Kidney (tissue), 14 donors: ENCODE measurements around the gene SNX17. TPM values are rescaled to one million over a fixed set of nuclear protein-coding genes. Genes with fewer than 3 reads are reported as not detected.

ENCODE experiments used
- DNase-seq, 5 donors: peaks; one replicate each; pipeline ENCODE4 v3.0.0-alpha.2; 2013 to 2020
- FAIRE-seq: peaks from 2 replicates; lab custom pipeline; 2012; peaks lifted over from hg19 to GRCh38; lab: Jason Lieb, UNC
- H3K27ac ChIP-seq, 2 donors: one replicate each; pipeline ENCODE4 v1.7.0; 2013; ENCODE audit warnings: low read depth in 2 of 2, low read length in 2 of 2, inconsistent platforms in 1 of 2
- H3K27me3 ChIP-seq: one replicate; pipeline ENCODE4 v1.7.1; 2013; ENCODE audit warnings: low read length, inconsistent platforms; ENCODE audit not compliant: control insufficient read depth, insufficient read depth
- H3K36me3 ChIP-seq, 3 donors: one replicate each; pipeline versions ENCODE4 v1.7.0 to v1.7.1; 2013; ENCODE audit warnings: low read length in 3 of 3, control low read depth in 1 of 3, inconsistent platforms in 1 of 3; ENCODE audit not compliant: insufficient read depth in 3 of 3, control insufficient read depth in 2 of 3
- H3K4me1 ChIP-seq, 3 donors: one replicate each; pipeline versions ENCODE4 v1.7.0 to v1.7.1; 2013; ENCODE audit warnings: low read length in 3 of 3, inconsistent platforms in 1 of 3, low read depth in 1 of 3; ENCODE audit not compliant: control insufficient read depth in 2 of 3, insufficient read depth in 2 of 3
- H3K4me3 ChIP-seq, 3 donors: one replicate each; pipeline versions ENCODE4 v1.7.0 to v1.8.1; 2013; ENCODE audit warnings: low read length in 3 of 3, control low read depth in 1 of 3, inconsistent platforms in 1 of 3
- H3K9ac ChIP-seq, 3 donors: one replicate each; pipeline versions ENCODE4 v1.7.0 to v1.7.1; 2013; ENCODE audit warnings: low read length in 3 of 3, control low read depth in 1 of 3, inconsistent platforms in 1 of 3
- H3K9me3 ChIP-seq, 3 donors: one replicate each; pipeline versions ENCODE4 v1.7.0 to v1.7.1; 2013; ENCODE audit warnings: low read length in 3 of 3, control low read depth in 1 of 3, inconsistent platforms in 1 of 3; ENCODE audit not compliant: control insufficient read depth in 2 of 3, insufficient read depth in 1 of 3
- intact Hi-C: fragments of 100-400 bp; cut with DNase I; formaldehyde crosslinking; loops from one replicate; pipeline ENCODE4 v1.11.1; 2022
- polyA plus RNA-seq: library from polyadenylated mRNA; stranded (reverse); fragments of 350-450 nt; fragmentation: Illumina TruSeq; extraction: RNeasy Lipid Tissue Mini Kit (QIAGEN cat#74804); gene quantifications from one replicate; pipeline ENCODE4 v1.2.3, GENCODE V29; 2014; ENCODE audit warnings: low read depth, low replicate concordance; ENCODE audit not compliant: insufficient read depth
- total RNA-seq: library from RNA; stranded (reverse); fragmentation: NEBNext Ultra II Directional; extraction: Animal tissue kit (Norgen Biotek cat#: 25700); gene quantifications from one replicate; pipeline ENCODE4 v1.2.1, GENCODE V29; 2021
- TF ChIP-seq, protein P1 (sequence below): IDR thresholded peaks from 3 replicates; pipeline ENCODE4 v1.5.1; 2012; ENCODE audit warnings: mild to moderate bottlenecking, moderate library complexity, borderline replicate concordance; ENCODE audit not compliant: insufficient read depth; ENCODE audit errors: extremely low read depth
- donor health status: control.
- donor health status: control.
- donor health status: control.
- donor health status: control.
- donor health status: control.
- donor health status: DM: yes; HTN: yes; CAD: no.
- donor health status: Normal renal cell carcinoma (clear cell type).

SNX17 gene
- total and polyA plus RNA-seq, 2 donors from 2014 or later: 98.7 to 115 TPM

DNA sequence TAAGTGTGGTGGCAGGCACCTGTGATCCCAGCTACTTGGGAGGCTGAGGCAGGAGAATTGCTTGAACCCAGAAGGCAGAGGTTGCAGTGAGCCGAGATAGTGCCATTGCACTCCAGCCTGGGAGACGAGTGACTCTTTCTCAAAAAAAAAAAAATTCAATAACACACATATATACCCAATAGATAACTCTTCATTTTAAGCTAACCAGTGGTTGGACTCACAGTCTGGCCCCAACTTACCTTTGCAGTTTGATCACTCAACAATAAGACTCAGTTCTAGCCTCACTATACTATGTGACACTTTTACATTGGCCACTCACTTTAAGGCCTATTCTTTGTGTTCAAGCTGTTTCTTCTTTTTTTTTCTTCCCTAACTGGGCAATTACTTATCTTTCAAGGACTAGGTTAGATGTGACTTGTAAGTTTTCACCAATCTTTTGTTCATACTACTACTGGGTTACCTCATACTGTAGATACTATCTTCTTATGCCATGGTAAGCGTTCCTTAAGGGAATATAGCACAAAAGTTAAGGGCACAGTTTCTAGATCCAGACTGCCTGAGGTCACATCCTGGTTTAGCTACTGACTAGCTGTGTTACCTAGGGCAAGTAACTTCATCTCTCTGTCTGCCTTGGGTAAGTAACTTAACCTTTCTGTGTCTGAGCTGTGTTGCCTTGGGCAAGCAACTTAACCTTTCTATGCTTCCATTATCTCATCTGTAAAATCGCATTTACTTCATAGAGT is 7.6 kb upstream of the SNX17 start:
- H3K9me3 ChIP-seq: no peaks in the 10 kb centered on the region
- H3K4me3 ChIP-seq: no peak overlapping the region
- no peak overlapping the region for H3K9ac ChIP-seq
- TF ChIP-seq, protein P1, sequence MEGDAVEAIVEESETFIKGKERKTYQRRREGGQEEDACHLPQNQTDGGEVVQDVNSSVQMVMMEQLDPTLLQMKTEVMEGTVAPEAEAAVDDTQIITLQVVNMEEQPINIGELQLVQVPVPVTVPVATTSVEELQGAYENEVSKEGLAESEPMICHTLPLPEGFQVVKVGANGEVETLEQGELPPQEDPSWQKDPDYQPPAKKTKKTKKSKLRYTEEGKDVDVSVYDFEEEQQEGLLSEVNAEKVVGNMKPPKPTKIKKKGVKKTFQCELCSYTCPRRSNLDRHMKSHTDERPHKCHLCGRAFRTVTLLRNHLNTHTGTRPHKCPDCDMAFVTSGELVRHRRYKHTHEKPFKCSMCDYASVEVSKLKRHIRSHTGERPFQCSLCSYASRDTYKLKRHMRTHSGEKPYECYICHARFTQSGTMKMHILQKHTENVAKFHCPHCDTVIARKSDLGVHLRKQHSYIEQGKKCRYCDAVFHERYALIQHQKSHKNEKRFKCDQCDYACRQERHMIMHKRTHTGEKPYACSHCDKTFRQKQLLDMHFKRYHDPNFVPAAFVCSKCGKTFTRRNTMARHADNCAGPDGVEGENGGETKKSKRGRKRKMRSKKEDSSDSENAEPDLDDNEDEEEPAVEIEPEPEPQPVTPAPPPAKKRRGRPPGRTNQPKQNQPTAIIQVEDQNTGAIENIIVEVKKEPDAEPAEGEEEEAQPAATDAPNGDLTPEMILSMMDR: no peak
- intact Hi-C loops: no loop called here
- H3K4me1 ChIP-seq: peaks cover 0 to 6% (median 3%) of the 10 kb centered on the region in 3 donors
- H3K27me3 ChIP-seq: no peaks in the 10 kb centered on the region
- FAIRE-seq (no peak), DNase-seq (no peak)
- peaks cover 13 to 26% (median 20%) of the 10 kb centered on the region in 3 donors for H3K36me3 ChIP-seq
- no peak overlapping the region for H3K27ac ChIP-seq

DNA sequence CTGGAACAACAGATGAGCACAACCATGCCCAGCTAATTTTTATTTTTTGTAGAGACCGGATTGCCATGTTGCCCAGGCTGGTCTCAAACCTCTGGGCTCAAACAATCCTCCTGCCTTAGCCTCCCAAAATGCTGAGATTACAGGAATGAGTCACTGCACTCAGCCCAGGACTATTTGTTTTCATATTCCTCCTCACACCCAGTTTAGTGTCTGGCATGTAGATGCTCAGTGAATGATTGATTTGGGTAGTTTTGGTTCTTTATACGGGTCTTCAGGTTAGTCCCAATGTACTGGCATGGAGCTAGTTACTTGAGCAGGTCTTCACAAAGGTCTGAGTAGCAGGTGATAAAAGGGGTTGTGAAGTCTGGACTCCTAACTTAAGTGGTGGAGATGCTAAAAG is 6.5 kb upstream of the SNX17 start:
- TF ChIP-seq, protein P1: no peak
- peaks cover 0 to 3% (median 2%) of the 10 kb centered on the region in 3 donors for H3K4me1 ChIP-seq
- no peak overlapping the region for H3K27ac ChIP-seq
- no peak overlapping the region for H3K4me3 ChIP-seq
- H3K9me3 ChIP-seq: no peaks in the 10 kb centered on the region
- peaks cover 13 to 35% (median 26%) of the 10 kb centered on the region in 3 donors for H3K36me3 ChIP-seq
- H3K9ac ChIP-seq: no peak overlapping the region
- no peak for DNase-seq
- FAIRE-seq: no peak
- H3K27me3 ChIP-seq: no peaks in the 10 kb centered on the region
- intact Hi-C loops: no loop called here

DNA sequence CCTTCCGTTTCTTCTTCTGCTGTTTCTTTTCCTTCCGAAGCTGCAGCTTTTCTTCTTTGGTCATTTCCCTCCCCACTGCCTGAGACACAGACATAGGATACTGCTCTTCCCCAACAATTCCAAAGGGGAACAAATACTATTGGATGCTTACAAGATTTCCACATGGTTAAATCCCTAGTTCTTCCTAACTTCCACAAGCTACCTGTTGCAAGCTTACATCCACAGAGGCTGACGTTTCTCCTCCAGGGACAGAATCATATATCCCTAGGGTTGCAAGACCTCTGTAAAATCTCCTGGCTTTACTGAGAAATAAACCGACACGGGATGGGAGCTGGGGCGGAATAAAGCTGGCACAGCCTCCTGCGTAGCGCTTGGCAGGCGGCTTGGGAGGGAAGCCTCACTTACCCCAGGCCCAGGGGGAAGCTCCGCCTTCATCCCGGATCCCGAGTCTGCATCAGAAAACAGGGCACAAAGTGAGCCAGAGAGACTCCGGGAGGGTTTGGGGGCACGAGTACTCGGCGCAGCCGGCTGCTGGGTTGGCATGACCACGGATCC is 868 bp upstream of the SNX17 start:
- H3K9me3 ChIP-seq: no peaks in the 10 kb centered on the region
- peak overlapping the region; percentile 85 to 91 for H3K27ac ChIP-seq
- FAIRE-seq: no peak
- H3K4me3 ChIP-seq: peak overlapping the region; percentile 75 to 97 (median 78)
- peaks cover 0 to 16% (median 15%) of the 10 kb centered on the region in 3 donors for H3K4me1 ChIP-seq
- TF ChIP-seq, protein P1: no peak
- no peak for DNase-seq
- peak overlapping the region; percentile 63 to 92 (median 71) for H3K9ac ChIP-seq
- intact Hi-C loops: no loop called here
- H3K27me3 ChIP-seq: no peaks in the 10 kb centered on the region
- peaks cover 14 to 39% (median 32%) of the 10 kb centered on the region in 3 donors for H3K36me3 ChIP-seq
